Suppressor macrophage (primary cell): ENCODE measurements around the gene ZNF263.

Experiments
- DNase-seq, 4 experiments: peaks; one replicate each; pipeline ENCODE4 v3.0.0-alpha.2; 2020 to 2022
- total RNA-seq, 17 experiments: gene quantifications; one replicate each; lab custom pipeline; 2026; ENCODE audit warnings: mixed read lengths in 6 of 17, inconsistent platforms in 3 of 17; lab: John Stamatoyannopoulos, UW

Gene ZNF263
- 5.5 to 27.2 (median 12.1) reads per million in 17 experiments for total RNA-seq

DNA sequence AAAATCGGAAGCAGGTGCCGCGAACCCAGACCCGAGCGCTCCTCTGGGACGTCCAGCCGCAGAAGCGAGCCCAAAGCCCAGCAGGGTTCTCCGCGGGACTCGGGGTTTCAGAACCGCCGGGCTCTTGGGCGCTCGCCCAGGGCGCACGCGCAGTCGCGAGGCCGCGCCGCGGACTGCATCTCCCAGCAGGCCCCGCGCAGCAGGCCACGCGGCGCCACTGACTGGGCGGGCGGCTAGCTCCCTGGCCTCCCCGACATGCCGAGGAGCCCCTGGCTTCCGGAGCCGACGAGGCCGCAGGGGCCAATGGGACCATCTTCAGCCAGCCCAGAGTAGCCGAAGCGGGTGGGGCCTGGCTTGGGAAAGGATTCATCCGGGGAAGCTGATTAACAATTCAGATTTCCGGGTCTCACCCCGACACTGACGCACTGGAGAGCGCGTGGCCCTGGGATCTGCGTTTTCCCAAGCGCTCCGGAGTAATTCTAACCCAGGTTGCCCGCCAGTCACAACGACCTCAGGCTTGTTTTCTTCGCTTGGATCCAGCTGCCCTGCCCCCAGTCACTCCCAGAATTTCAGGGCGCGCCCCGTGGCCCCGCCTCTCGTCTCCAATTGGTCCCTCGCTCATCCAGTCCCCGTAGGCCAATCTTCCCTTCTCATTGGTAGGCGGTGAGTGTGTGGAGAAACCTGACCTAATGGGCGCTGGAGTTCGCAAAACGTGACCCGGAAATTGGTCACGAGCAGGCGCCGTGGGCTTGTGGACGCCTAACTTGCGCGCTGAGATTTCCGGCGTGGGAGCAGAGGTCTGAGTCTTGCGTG lies at the start of gene ZNF263:
TSS of gene ZNF263 (plus strand) at position 762 of the 813 bp plus-strand sequence. CDS start 328 bp downstream, outside the sequence.
- peak; percentile 98 to 99 (median 98) for DNase-seq

DNA sequence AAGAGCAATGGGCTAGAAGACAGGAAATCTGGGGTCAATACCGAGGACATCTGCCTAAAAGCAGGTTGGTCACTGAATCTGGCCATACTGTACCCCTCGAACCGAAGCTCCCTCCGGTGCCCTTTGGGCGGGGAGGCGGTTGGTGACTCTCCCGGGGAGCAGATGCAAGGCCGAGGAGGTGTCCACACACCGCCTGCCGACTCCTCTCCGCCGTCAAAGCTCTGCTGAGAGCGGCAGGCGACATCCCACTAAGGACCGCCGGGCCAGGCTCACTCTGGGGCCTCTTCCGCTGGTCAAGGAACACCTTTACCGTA lies 48.8 kb upstream of the ZNF263 start:
- no peak for DNase-seq

DNA sequence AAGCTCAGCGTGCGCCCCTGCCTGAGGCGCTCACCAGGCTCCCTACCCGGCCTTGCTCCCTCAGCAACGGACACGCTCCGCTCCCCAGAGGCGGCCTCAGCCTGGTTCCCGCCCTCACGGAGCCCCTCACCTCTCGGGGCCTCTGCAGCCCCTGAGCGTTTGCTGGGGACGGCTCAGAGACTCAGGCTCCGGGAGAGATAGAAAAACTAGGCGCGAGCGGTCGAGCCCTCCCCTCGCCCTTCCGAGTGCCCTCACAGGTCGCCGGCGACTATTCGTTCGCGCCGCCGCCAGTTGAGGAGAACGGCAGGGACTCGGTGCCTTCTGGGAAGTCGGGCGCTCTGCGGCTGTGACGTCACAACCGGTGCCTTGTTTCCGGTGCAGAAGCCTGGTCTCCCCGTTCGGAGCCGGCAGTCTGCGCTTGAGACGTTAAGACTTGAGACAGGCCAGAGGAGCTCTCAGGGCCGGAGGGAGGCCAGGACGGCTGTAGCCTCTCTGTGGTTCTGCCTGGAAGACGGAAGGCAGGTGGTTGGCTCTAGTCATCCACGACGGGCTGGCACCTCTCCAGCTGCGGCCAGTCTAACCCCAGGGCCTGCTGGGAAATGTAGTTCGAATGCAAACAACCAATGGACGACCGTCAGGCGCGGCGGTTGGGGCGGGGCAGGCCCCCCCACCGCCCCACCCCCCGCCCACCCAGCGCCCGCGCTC lies 48.3 kb upstream of the ZNF263 start, which contains the start of gene ZNF200:
TSS of gene ZNF200 (minus strand) at position 302 of the 705 bp plus-strand sequence. CDS start 1,403 bp downstream, outside the sequence.
- peak; percentile 95 to 98 (median 98) for DNase-seq

DNA sequence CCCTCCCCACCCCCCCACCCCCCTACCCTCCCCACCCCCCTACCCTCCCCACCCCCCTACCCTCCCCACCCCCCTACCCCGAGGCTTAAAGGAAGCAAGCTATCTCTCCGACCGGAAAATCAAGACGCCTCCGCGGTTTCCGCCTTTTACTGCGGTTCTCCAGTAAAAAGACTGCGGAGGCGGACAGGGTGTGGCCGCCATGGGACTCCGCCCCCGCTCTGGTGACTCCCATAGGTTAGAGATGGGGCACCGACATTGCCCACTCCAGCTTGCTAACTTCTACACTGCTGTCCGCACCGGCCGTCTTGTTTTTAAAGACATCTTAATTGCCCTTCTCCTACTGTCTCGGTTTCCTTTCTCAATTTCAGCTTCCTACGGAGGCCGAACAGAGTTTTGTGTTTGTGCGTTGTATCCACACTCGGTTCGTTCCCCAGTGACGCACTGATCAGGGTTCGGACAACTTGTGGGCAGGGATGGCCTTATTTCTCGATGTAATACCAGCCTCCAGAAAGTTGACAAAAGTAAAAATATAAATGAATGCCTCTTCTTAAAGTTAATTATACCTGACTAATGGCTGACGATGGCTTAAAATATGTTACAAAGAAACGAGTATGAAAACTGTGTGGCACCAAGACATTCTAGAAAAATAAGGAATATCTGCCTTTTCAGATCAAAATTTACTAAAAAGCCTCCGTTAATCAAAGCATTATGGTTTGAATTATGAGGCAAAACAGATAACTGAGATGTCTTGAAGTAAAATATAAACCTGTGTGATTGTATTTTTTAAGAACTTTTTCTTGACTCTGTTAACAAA lies 47.2 kb upstream of the ZNF263 start:
- DNase-seq = peak; percentile 29 to 81 (median 66)

DNA sequence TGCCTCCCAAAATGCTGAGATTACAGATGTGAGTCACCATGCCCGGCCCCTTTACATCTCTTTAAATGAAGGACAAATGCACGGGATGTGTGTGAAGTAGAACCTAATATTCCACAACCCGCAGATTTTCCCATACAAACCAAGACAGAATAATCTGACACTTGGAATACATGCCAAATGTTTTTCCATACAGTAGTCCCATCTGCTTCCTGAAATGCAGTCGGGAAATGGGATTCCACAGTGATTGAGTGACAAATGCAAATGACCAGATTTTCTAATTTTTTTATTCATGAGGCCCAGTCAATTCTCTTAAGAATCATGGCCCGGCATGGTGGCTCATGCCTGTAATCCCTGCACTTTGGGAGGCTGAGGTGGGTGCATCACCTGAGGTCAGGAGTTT lies 41.5 kb upstream of the ZNF263 start:
- no peak for DNase-seq

DNA sequence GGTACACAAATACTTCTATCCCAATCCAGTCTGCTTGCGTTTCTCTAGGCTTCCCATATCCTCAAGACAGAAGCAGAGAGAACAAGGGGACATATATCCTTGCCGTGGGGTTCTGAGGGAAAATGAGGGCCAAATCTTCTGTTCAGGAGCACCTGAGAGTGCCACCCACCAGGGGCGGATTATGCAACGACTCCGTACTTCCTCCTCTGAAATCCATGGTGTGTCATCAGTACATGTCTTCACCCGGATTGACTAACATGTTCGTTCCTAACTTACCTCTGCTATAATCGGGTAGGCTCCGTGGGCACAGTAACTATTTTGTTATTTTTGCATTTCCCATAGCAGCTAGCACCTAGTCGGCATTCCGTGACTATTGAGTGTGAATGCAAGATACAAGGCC lies 40.6 kb upstream of the ZNF263 start:
- peak; percentile 71 to 86 (median 74) for DNase-seq

DNA sequence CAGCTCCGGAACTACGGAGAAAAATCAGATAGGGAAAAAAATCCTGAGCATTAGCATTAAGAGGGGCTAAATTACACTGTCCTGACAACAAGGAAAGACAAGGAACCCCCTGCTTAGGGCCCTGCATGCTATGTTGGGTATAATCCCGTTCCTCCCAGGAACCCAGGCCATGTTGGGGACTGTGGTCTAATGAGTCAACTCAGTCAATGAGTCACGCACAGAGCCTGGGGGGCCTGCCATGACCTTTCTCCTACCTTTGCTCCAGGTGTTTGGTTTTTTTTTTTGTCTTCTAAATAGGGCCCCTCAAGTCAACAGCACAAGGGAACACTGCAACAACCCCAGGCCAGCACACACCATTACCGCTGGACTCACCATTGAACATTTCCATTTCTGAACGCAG lies 39.4 kb upstream of the ZNF263 start:
- DNase-seq = no peak

GRCh38 chr16:3246002-3246401 lies 37.3 kb upstream of the ZNF263 start:
- DNase-seq = no peak

DNA sequence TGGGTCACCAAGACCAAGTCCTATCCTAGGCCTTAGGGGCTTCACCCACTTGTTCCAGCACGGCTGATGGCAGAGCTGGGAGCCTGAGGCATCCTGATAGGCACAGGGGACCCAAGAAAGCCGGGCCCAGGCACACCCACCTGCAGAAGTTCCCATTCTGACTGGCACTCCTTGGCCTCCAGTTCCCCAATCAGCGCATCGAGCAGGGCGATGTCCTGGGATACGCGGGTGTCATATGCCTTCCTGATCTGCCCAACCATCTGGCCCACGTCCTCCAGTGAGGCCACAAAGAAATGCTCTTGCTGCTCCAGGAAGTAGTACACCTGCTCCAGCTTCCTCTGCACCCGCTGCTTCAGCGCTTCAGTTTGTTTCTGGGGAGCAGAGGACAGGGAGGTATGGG lies 36.4 kb upstream of the ZNF263 start:
- DNase-seq = peak in 2 of 4 experiments; percentile 29 to 36

- DNase-seq = no peak
These were observed 34.7 kb upstream of the ZNF263 start for GRCh38 chr16:3248596-3248995.

DNA sequence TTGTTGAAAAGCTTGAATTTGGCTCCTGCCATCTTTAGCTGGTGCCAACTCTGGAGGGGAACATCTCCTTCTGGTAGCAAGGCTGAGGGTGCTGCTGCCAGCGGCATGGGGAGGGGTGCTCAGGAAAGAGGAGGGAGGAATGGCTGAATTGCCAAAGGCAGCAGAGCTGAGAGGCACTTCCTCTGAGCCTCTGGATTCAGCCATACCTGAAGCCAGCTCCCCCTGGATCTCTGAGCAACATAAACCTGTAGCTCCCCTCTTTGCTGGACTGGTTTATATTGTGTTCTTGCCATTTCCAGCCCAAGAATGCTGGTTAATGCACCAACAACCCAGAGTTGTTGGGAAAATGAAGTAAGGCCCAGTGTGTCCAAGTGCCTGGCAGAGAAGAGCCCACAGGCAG lies 34.3 kb upstream of the ZNF263 start:
- DNase-seq = no peak

DNA sequence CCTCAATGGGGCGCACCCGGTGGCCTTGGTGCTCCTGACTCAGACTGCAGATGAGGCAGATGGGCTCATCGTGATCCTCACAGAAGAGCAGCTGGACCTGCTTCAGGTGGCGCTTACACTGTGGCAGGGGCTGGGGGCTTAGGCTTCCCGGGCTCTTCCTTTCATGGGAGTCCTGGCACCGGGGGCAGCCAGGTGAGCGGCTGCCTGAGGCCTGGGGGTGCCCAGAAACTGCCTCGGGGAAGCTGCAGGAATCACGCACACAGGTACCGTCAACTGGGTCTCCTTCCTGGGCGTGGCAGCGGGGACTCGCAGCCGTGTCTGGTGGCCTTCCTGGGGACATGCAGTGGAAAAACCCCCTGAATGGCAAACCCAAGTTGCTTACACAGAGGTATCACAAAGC lies 33.8 kb upstream of the ZNF263 start:
- DNase-seq = no peak

DNA sequence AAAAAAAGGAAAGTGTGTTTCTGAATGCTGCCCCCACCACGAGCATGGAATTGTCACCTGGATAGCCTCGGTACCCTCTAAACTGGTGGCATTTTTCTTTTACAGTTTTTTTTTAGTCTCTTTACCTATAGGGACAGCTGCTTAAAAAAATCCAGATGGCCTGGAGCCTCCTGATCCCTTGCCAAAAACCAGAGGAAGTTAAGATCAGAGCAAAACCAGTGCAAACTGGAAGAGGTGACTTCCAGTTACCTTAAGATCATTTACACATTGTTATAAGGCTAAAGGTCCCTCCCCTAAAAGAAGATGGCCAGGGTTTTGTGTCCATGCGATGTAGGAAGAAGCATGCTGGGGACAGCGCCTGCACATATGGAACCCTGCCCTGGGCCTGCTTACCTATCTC lies 30.3 kb upstream of the ZNF263 start:
- DNase-seq = no peak

DNA sequence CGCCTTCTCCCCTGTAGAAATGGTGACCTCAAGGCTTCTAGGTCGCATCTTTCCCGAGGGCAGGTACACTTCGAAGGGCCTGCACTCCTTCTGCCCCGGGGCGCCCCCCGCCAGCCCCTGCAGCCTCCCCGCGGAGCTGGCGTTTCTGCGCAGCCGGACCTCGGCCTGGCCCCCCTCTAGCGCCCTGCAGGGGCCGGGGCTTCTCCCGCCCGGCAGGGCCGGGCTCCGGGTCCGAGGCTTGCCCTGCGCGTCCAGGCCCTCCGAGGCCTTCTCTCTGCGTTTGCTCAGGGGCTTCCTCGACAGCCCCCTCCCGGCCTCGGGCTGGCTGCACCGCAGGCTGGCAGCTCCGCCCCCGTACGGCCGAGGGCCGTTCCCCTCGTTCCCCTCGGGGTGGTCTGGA lies 29.0 kb upstream of the ZNF263 start:
- no peak for DNase-seq

- DNase-seq = peak; percentile 66 to 84 (median 78)
These were observed 27.0 kb upstream of the ZNF263 start, which contains the start of gene MEFV for GRCh38 chr16:3256146-3256865. TSS of gene MEFV (minus strand) at chr16:3256633. CDS start at chr16:3256587, 46 bp downstream.

DNA sequence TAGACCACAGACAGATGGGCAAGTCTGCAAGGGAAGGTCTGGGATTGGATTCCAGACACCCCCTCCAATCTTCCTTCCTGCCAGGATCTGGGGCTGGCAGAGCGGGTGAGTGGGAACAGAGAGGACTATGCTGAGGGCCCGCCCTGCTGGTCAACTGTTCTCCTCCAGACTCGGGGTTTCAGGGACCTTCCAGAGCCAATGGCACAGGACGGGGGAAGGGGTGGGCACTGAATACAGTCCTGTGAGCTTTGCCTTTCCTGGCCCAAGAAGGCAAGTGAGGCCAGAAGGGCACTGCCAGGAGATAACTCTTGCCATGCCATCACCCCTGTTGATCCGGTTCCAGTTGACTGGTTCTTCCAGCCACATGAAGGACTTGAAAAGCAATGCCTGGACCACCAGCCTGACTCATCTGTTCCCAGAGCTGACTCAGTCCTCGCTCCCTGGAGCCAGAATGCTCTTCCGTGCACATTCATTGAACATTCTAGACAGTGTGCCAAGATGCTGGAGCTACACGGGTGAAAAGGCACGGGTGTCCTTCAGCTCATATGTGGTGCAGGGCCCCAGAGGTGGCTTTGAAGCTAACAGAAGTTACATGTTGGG lies 26.3 kb upstream of the ZNF263 start:
- peak in 1 of 4 experiments; percentile 14 for DNase-seq

DNA sequence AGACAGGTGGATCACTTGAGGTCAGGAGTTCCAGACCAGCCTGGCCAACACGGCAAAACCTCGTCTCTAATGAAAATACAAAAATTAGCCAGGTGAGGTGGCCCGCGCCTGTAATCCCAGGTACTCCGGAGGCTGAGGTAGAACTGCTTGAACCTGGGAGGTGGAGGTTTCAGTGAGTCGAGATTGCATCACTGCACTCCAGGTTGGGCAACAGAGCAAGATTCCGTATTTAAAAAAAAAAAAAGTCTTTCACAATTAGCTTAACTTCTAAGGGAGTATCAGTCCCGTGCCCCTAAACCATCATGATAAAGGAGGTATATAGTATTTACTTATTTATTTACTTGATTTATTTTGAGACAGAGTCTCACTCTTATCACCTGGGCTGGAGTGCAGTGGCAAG lies 23.5 kb upstream of the ZNF263 start:
- DNase-seq = peak in 3 of 4 experiments; percentile 44 to 49 (median 49)

- DNase-seq = no peak
These were observed 20.8 kb upstream of the ZNF263 start for GRCh38 chr16:3262517-3262916.

GRCh38 chr16:3264137-3265036 lies 18.9 kb upstream of the ZNF263 start:
- DNase-seq = peak; percentile 97 to 98 (median 98)

DNA sequence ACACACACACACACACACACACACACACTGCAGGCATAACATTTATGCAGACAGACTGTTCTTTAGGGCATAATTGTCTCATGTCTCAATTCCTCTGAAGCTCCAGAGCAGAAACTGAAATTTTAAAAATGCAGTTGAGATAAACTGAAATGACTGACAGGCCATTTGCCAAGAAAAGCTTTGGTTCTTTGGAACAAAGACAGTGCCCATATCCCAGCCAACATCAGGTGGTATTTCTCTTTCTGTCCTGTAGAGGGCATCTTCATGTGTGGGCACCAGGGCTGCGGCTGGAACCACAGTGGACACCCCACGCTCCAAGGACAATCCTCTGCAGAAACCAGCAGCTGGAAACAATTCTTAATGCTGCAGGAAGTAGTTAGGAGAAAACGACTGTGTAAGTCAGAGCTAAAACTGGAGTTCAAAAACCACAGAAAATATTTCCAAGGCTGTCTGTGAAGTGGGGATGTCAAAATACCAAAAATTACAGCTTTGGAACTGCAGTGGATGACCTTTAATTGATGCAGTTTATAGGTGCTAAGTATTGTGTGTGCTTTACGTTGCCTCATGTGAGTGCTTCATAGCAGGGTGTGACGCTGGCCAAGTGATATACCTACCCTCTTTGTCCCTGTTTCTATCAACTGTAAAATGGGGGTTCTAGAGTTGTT lies 16.3 kb upstream of the ZNF263 start:
- DNase-seq = peak in 3 of 4 experiments; percentile 31 to 34 (median 33)
